GM11168 (cell line): Measurements from ENCODE around the gene PNMT.

Experiments
- in situ Hi-C: fragments of 300-500 bp; cut with MboI; formaldehyde crosslinking; loops from one replicate; pipeline ENCODE4 v1.12.0; 2022; ENCODE audit warnings: low sequenced_read_pairs; ENCODE audit not compliant: unreplicated experiment

PNMT gene

GRCh38 chr17:39651923-39652586 lies 16.2 kb upstream of the PNMT start:
- in situ Hi-C loops = no loop called here

- in situ Hi-C loops = no loop called here
Measured at GRCh38 chr17:39652587-39653315, 15.5 kb upstream of the PNMT start.

GRCh38 chr17:39653316-39653661 lies 15.0 kb upstream of the PNMT start:
- in situ Hi-C loops = no loop called here

- in situ Hi-C loops = no loop called here
Measured at GRCh38 chr17:39653662-39654331, 14.5 kb upstream of the PNMT start.

GRCh38 chr17:39655105-39655504 lies 13.1 kb upstream of the PNMT start:
- in situ Hi-C loops = no loop called here

- in situ Hi-C loops = no loop called here
Measured at GRCh38 chr17:39658346-39658745, 9.9 kb upstream of the PNMT start.

DNA sequence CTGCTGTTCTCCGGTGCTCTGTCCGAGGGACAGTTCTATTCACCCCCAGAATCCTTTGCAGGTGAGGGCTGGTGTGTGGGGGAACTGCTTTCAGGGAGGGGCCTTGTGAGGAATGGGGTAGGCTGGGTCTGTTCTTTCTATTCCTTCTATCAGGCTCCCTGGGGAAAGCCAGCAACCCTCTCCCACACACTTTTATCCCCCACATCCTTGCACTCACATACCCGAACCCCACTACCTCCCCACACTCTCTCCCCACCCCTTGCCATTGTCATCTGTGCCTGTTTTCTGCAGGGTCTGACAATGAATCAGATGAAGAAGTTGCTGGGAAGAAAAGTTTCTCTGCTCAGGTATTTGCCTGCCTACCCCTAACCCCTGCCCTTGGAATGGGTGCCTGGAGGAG lies 9.5 kb upstream of the PNMT start:
- in situ Hi-C loops = no loop called here

DNA sequence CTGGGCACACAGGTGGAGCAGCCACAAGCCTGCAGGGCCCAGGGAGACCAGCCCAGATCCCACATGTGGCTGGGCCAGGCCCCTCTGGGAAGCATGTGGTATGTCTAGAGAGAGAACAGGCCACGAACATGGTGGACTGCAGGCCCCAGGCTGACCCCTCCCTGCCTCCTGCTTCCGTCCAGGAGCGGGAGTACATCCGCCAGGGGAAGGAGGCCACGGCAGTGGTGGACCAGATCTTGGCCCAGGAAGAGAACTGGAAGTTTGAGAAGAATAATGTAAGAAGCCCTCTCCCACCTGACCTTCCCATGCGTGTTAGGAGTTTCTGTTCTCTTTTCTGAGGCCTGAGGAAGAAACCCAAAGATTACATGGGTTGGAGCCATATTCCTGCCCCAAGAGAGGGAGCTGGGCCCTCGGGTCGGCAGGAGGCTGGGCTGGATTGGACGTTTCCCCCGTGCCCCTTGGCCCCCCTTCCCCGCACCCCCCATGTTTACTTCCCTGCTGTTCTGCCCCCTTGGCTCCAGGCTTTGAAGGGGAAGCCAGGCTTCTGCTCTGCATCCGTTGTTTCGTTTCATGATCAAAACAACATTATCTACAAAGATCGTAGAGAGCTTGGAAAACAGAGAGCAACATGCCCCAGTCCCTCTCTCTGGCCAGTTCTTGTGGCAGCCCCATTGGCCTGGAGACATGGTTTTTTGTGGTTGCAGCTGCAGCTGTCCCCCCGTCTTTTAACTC lies 8.8 kb upstream of the PNMT start:
- in situ Hi-C loops = no loop called here

- in situ Hi-C loops = no loop called here
Measured at GRCh38 chr17:39660011-39660360, 8.3 kb upstream of the PNMT start.

DNA sequence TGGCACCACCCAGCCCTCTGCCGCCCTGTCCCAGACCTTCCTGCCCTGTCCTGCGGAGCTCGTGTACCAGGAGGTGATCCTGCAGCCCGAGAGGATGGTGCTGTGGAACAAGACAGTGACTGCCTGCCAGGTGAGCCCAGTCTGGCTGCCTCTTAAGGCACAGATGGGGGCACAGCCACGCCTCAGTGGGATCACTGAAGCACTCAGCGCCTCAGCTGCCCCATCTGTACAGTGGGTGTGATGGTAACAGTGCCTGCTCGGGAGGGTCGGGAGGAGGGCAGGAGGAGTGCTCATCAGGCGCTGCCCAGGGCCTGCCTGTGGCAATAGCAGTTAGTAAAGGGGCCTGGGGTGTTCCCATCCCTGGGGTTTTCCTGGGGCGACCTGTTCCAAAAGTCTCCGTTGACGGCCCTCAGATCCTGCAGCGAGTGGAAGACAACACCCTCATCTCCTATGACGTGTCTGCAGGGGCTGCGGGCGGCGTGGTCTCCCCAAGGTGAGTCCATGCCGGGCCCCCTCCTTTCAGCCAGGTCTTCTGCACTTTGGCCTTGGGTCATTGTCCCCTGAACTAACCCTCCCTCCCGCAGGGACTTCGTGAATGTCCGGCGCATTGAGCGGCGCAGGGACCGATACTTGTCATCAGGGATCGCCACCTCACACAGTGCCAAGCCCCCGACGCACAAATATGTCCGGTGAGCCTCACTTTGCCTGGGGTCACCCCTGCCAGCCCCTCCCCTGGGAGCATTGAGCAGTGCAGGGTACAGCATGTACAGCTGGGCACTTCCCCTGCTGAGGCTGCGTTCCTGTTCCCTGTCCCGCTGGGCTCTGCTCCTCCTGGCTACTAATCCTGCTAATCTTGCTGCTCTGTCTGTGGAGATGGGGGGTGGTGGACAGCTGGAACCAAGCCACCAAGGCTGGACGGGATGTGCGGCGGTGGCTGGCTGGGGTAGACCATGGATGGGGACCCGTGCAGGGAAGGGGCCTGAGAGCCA lies 7.6 kb upstream of the PNMT start:
- in situ Hi-C loops = no loop called here

GRCh38 chr17:39661744-39662541 lies 6.3 kb upstream of the PNMT start:
- in situ Hi-C loops = no loop called here

- in situ Hi-C loops = no loop called here
Measured at GRCh38 chr17:39662551-39663339, 5.5 kb upstream of the PNMT start.

- in situ Hi-C loops = no loop called here
Measured at GRCh38 chr17:39663340-39663687, 4.9 kb upstream of the PNMT start.

- in situ Hi-C loops = no loop called here
Measured at GRCh38 chr17:39663688-39664580, 4.3 kb upstream of the PNMT start.

DNA sequence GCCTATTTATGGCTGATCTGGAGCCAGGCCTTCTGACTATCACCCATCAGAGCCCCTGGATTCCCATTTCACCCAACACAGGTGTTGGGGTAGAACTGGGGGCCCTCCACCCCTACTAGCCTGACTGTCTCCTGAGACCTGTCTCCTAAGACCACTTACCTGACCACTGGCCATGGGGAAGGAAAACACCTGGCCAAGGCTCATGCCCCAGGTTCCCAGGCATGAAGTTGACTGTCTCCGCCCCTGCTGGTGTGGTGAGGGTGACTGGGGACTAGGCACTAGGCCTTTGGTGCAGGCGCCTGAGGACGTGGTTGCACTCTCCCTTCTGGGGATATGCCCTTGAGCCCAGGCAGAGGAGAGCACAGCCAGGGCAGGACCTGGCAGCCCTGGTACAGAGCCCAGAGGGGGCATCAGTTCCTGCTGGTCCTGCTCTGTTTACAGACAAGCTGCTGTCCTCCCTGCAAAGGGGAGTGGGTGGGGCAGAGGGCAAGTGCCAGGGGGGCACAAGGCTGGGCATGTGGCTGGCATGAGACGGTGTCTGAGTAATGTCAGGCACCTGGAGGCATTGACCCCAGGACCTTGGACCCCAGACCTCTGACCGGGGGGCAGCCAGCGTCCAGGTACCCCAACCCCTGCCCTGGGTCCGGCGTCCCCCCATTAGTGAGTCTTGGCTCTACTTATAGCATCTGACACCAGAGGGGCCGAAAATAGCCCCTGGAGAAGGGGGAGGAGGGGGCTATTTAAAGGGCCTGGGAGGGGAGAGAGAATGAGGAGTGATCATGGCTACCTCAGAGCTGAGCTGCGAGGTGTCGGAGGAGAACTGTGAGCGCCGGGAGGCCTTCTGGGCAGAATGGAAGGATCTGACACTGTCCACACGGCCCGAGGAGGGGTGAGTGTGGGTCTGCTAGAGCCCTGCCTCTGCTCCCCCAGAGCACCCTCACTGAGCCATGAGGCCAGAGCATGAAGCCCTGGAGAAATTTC lies 3.4 kb upstream of the PNMT start, which contains the start of gene TCAP:
TSS of gene TCAP (plus strand) at position 769 of the 981 bp plus-strand sequence. CDS start at position 780, 11 bp downstream.
- in situ Hi-C loops = no loop called here

- in situ Hi-C loops = no loop called here
Measured at GRCh38 chr17:39665642-39666224, 2.5 kb upstream of the PNMT start.
